Measurements from ENCODE around the gene MUC6.

The MUC6 gene

DNA sequence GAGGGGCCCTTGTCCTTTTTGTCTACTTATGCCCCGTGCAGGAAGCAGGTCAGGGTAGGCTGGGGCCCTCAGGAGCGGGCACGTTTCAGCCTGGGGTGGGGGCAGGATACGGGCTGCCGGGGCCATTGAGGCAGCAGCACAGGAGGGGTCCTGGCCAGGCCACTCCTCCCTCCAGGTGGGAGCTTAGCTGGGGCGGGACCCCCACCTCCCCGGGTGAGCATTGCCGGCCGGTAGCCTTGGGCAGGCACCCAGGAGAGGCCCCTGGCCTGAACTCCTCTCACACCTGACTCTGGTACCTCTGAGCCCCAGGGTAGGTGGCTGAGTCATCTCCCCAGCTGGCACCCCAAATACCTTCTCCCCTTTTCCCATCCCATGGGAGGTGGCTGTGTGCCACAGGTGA is 5.0 kb upstream of the MUC6 start:
- DNase-seq, result no peak
- in situ Hi-C loops (cut with HindIII; ENCODE audit: low pct_ligation_motif_present, low pct_unique_long_range_greater_than_20kb, low sequenced_read_pairs), result no loop called here

GRCh38 chr11:1041149-1041467 is 4.6 kb upstream of the MUC6 start:
- no peak for DNase-seq
- in situ Hi-C loops (cut with HindIII; ENCODE audit: low pct_ligation_motif_present, low pct_unique_long_range_greater_than_20kb, low sequenced_read_pairs), result no loop called here

- no peak for DNase-seq
- in situ Hi-C loops (cut with HindIII; ENCODE audit: low pct_ligation_motif_present, low pct_unique_long_range_greater_than_20kb, low sequenced_read_pairs), result no loop called here
Observed at GRCh38 chr11:1040428-1041148, 4.1 kb upstream of the MUC6 start.

DNA sequence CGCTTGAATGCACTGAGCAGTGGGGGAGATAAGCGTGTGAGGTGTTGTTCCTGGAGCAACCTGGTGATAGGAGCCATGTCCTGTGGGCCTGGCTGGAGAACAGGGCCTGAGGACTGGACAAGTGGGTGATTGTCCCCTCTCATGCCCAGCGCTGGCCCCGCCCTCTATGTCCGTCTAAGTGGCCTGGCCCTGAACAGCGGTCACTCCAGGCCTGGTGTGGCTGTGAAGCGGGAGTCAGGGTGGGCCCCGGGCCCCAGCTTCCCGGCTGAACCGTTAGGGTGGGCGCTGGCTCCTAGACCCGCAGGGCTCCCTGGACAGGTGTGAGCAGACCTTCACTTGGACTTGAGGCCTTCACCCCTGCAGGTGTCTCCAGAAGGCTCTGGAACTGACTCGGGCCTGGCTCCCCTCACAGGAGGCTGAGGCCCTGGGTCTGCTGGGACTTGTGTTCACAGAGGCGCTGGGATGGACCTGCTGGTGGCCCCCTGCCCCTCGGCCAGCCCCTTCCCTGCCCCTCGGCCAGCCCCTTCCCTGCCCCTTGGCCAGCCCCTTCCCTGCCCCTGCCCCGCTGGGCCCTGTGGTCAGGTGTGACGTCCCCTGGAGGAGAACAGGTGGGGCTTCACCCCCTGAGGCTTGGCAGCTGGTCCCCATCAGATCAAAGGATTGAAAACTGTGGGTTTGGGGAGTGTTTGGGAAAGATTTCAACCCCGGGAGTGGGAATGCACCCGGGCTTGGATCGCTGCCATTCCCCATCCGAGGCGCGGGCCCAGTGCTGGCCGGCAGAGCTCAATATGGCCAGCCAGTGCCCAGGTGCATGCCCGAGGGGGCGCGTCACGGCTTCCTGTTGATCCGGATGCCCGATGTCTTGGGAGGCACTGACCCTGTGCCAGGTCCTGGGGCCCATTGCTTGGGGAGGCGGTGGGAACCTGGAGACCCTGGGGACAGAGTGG is 3.2 kb upstream of the MUC6 start:
- in situ Hi-C loops (cut with HindIII; ENCODE audit: low pct_ligation_motif_present, low pct_unique_long_range_greater_than_20kb, low sequenced_read_pairs), result no loop called here
- DNase-seq, result no peak

DNA sequence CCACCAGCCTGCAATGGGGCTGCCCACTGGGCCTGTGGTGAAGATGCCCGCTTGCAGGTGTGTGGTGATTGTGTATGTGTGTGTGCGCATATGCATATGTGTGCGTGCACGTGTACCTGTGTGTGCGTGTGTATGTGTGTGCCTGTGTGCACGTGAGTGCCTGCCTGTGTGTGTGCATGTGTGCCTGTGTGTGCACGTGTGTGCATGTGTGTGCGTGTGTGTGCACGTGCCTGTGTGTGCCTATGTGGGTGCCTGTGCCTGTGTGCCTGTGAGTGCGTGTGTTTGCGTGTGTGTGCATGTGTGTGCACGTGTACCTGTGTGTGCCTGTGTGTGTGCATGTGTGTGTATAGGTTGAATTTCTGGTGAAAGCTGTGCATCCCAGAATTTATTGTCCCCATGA is 2.4 kb upstream of the MUC6 start:
- in situ Hi-C loops (cut with HindIII; ENCODE audit: low pct_ligation_motif_present, low pct_unique_long_range_greater_than_20kb, low sequenced_read_pairs), result no loop called here

DNA sequence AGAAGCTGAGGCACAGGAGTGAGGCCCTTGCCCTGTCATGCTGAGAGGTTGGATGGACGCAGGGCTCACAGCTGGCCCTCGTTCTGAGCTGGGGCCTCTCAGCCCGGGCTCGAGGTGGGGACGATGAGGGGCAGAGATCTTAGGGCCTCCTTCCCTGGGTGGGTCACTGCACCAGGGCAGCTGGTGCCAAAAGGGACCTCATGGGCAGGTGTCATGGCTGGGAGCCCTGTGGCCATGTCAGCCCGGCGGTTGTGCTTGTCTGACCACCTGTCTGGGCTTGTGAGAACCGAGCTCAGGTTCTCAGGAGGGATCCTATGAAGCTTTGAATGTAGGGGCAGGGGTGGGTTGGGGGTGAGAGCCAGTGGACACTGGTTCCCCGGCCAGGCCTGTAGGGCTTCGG is 1.8 kb upstream of the MUC6 start:
- in situ Hi-C loops (cut with HindIII; ENCODE audit: low pct_ligation_motif_present, low pct_unique_long_range_greater_than_20kb, low sequenced_read_pairs), result no loop called here
- no peak for DNase-seq

More for the DNA sequence above, 2.4 kb upstream of the MUC6 start:
- DNase-seq, result no peak

- in situ Hi-C loops (cut with HindIII; ENCODE audit: low pct_ligation_motif_present, low pct_unique_long_range_greater_than_20kb, low sequenced_read_pairs), result no loop called here
Observed at GRCh38 chr11:1037506-1038055, 1.1 kb upstream of the MUC6 start.

DNA sequence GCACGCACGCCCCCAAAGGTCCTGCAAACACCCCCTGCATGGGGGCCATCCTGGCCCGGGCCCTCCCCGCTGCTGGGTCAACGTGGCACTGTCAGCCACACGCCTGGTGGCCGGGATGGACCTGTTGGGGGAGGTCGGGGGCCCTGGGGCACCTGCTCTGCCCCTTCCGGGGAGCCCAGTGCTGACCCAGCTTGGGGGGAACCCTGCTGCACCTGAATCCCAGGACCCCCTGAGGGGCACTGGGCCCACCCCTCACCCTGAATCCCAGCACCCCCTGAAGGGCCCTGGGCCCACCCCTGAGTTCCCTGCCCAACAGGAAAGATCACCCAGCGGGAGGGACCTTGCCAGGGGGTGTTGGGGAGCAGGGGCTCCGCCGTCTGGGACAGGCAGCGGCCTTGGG is 413 bp upstream of the MUC6 start:
- no peak for DNase-seq
- in situ Hi-C loops (cut with HindIII; ENCODE audit: low pct_ligation_motif_present, low pct_unique_long_range_greater_than_20kb, low sequenced_read_pairs), result no loop called here

More at GRCh38 chr11:1037506-1038055, 1.1 kb upstream of the MUC6 start:
- DNase-seq, result no peak

- no peak for DNase-seq
- in situ Hi-C loops (cut with HindIII; ENCODE audit: low pct_ligation_motif_present, low pct_unique_long_range_greater_than_20kb, low sequenced_read_pairs), result no loop called here
Observed at GRCh38 chr11:1035577-1036283, 788 bp downstream of the MUC6 start.

GRCh38 chr11:1034456-1035295 is 1.8 kb downstream of the MUC6 start:
- in situ Hi-C loops (cut with HindIII; ENCODE audit: low pct_ligation_motif_present, low pct_unique_long_range_greater_than_20kb, low sequenced_read_pairs), result no loop called here
- no peak for DNase-seq

- no peak for DNase-seq
- in situ Hi-C loops (cut with HindIII; ENCODE audit: low pct_ligation_motif_present, low pct_unique_long_range_greater_than_20kb, low sequenced_read_pairs), result no loop called here
Observed at GRCh38 chr11:1034001-1034400, 2.5 kb downstream of the MUC6 start.

GRCh38 chr11:1033016-1033798 is 3.3 kb downstream of the MUC6 start:
- in situ Hi-C loops (cut with HindIII; ENCODE audit: low pct_ligation_motif_present, low pct_unique_long_range_greater_than_20kb, low sequenced_read_pairs), result no loop called here
- DNase-seq, result no peak

DNA sequence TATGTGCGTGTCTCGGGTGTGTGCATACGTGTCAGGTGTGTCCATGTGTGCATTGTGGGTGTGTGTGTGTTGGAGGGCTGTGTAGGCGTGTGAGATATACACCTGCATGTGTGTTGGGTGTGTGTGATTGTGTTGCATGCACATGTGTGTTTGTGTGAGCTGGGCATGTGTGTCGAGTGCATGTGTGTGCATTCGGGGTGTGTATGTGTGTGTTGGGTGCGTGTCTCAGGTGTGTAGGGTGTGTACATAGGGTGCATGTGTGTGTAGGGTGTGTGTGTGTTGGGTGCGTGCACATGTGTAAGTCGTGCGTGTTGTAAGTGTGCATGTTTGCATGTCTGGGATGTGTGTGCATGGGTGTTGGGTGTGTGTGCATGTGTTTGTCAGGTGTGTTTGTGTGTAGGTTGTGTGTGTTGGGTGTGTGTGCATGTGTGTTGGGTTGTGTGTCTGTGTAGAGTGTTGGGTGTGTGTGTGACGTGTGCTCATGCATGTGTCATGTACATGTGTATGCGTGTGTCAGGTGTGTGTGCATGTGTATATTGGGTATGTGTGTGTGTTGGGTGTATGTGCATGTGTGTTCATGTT is 4.1 kb downstream of the MUC6 start:
- DNase-seq, result no peak
- in situ Hi-C loops (cut with HindIII; ENCODE audit: low pct_ligation_motif_present, low pct_unique_long_range_greater_than_20kb, low sequenced_read_pairs), result no loop called here

DNA sequence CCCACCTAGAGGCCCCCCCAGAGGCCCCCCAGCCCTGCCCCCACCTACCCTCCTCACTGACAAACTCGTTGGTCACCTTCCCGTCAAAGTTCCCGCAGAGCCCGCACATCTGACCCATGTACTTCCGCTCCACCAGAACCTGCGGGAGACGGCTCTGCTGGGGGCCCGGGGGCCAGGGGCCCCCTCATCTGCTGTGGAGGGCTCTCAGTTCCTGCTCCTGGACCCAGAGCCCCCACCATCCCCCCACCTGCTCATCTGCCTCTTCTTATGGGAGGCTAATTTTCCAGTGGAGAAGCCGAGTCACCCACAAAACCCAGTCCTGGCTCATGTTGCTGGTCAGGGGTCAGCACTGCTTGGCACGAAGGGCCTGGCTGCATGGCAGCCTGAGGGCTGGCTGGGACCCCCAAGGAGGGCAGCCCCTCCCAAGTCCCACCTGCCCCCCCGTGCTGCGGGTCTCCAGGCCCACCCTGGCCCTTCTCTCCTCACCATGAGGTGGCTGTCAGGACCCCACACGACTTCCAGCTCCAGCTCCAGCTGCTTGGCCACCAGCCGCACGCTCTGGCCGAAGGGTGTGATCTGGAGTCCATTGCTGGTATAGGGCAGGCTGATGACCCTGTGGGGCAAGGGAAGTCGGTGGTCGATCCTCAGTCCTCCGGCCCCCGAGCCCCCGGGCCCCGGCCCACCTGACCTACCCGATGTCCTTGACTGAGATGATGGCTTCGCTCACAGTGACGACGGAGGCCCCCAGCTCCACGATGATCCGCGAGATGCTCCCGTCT is 5.2 kb downstream of the MUC6 start:
- no peak for DNase-seq
- in situ Hi-C loops (cut with HindIII; ENCODE audit: low pct_ligation_motif_present, low pct_unique_long_range_greater_than_20kb, low sequenced_read_pairs), result no loop called here

GRCh38 chr11:1030556-1030955 is 6.0 kb downstream of the MUC6 start:
- in situ Hi-C loops (cut with HindIII; ENCODE audit: low pct_ligation_motif_present, low pct_unique_long_range_greater_than_20kb, low sequenced_read_pairs), result no loop called here
- no peak for DNase-seq

DNA sequence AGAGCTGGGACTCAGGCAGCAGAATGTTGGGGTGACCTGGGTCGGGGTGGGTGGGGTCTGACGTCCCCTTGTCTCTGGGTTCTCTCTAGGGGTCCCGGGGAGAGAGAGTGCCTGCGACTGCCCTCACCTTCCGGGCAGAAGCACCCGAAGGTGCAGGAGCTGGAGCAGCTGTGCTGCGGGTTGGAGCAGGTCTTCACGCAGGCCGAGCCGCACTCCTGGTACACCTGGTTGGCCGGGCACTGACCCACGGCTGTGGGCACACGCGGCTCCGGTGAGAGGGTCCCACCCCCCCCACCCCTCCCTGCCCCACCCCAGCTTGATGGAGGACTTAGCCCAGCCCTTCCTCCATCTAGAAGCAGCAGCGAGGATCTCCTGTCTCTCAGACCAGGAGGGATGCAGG is 6.4 kb downstream of the MUC6 start:
- DNase-seq, result no peak
- in situ Hi-C loops (cut with HindIII; ENCODE audit: low pct_ligation_motif_present, low pct_unique_long_range_greater_than_20kb, low sequenced_read_pairs), result no loop called here

DNA sequence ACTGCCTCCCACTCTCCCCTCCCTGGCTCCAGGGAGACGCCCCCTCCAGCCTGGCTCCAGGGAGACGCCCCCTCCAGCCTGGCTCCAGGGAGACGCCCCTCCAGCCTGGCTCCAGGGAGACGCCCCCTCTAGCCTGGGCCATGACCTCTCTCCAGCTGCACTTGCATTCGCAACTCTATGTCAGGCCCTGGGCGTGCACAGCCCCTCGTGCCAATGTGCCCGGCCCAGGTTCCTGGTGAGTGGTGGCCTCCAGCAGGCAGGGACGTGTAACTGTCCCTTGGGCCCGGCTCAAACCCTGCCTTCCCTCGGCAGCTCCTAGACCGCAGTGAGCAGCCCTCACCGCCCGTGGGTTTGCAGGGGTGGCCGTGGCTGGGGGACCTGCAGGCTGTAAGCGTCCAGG is 6.9 kb downstream of the MUC6 start:
- in situ Hi-C loops (cut with HindIII; ENCODE audit: low pct_ligation_motif_present, low pct_unique_long_range_greater_than_20kb, low sequenced_read_pairs), result no loop called here
- DNase-seq, result no peak

All from ACHN (cell line).